Left ventricle myocardium superior (tissue), 1 donor: ENCODE results near the gene ABCB6. TPM values are rescaled to one million over a fixed set of nuclear protein-coding genes. Genes with fewer than 3 reads are reported as not detected.

Experiments
- total RNA-seq: library from RNA; stranded (reverse); fragmentation: NEBNext Ultra II Directional; extraction: Animal tissue kit (Norgen Biotek cat#: 25700); gene quantifications from one replicate; pipeline ENCODE4 v1.2.1, GENCODE V29; 2021
- donor health status: DM: no; HTN: yes; CAD: no; lungs with severe emphysema.

ABCB6 gene
- total RNA-seq, 1 donor from 2014 or later = 28.2 TPM

Other genes starting within 250 kb of the ABCB6 start
- gene FEV, start 233.8 kb downstream of the ABCB6 start, total RNA-seq = not detected
- gene CRYBA2, start 225.5 kb downstream of the ABCB6 start, total RNA-seq = not detected
- gene CFAP65, start 177.4 kb downstream of the ABCB6 start, total RNA-seq = not detected
- gene IHH, start 158.0 kb downstream of the ABCB6 start, total RNA-seq = not detected
- gene NHEJ1, start 58.1 kb downstream of the ABCB6 start, total RNA-seq = 7.0 TPM
- 0.37 TPM for gene SLC23A3, start 48.9 kb downstream of the ABCB6 start, total RNA-seq
- 65.0 TPM for gene CNPPD1, start 42.0 kb downstream of the ABCB6 start, total RNA-seq
- gene RETREG2, start 40.7 kb downstream of the ABCB6 start, total RNA-seq = 41.1 TPM
- gene ZFAND2B, start 12.2 kb downstream of the ABCB6 start, total RNA-seq = 20.3 TPM
- gene ATG9A, start 10.7 kb upstream of the ABCB6 start, total RNA-seq = 81.8 TPM
- gene ANKZF1, start 10.8 kb upstream of the ABCB6 start, total RNA-seq = 30.4 TPM
- 2.5 TPM for gene GLB1L, start 26.5 kb upstream of the ABCB6 start, total RNA-seq
- 16.4 TPM for gene STK16, start 26.5 kb upstream of the ABCB6 start, total RNA-seq
- gene TUBA4B, start 34.3 kb upstream of the ABCB6 start, total RNA-seq = not detected
- 116 TPM for gene TUBA4A, start 35.0 kb upstream of the ABCB6 start, total RNA-seq
- gene DNAJB2, start 60.4 kb upstream of the ABCB6 start, total RNA-seq = 74.9 TPM
- gene PTPRN, start 90.4 kb upstream of the ABCB6 start, total RNA-seq = not detected
- gene RESP18, start 113.8 kb upstream of the ABCB6 start, total RNA-seq = not detected
- gene DNPEP, start 169.0 kb upstream of the ABCB6 start, total RNA-seq = 74.8 TPM
- 14,457 TPM for gene DES, start 199.4 kb upstream of the ABCB6 start, total RNA-seq
- 111 TPM for gene SPEG, start 215.9 kb upstream of the ABCB6 start, total RNA-seq